ENCODE results near the gene AKAP8L. TPM values are rescaled to one million over a fixed set of nuclear protein-coding genes. Genes with fewer than 3 reads are reported as not detected.

AKAP8L gene
- total and polyA plus RNA-seq, 9 of the 15 experiments (the other 6 are each of a cell fraction or from before 2014, with no cell fraction given) = 2.4 to 116 (median 70.7) TPM

DNA sequence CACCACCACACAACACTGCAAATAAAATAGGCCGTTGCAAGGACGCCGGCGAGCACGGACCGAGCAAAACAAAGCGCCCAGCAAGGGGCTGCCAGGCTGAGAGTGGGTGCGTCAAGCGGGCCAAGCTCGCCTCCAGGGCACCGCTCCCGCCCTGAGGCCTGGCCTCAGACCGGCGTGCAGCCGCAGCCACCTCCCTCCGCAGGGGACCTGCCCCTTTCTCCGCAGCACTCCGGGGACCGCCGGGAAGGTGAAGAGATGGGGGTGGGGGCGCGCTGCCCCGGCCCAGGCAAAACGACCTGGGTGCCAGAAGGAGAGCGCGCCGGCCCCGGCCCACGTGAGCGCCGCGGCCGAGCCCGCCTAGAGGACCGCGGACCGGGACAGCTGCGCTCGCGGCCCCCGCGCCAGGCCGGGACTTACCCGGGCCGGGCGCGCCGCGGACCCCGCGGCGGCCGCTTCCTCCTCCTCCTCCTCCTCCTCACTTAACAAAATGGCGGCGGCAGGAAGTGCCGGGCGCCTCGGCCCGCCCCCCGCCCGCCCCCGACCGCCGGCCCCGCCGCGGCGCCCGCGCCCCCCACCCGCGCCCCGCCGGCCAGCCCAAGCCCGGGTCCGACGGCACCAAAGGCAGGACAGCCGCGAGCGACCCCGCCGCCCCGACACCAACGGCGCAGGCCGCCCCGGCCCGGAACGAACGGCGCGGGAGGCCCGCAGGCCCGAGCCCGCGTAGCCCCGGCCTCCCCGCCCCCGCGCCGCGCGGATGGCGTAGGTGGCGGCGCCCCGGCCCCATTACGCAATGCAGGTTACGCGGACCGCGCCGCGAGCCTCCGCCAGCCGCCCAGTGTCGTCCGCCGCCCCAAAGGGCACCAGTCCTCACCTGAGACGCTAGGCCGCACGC is 87.1 kb downstream of the AKAP8L start (continued):
- 0 out of 2 replicates have a peak, but pooled peaks have one; percentile 6 for TF ChIP-seq SMARCA4 (IDR thresholded peaks at IDR 0.05)
- TF ChIP-seq RBBP5 (IDR thresholded peaks at IDR 0.05; ENCODE audit: borderline replicate concordance, insufficient read depth, low read length, poor library complexity, severe bottlenecking) = peak; percentile 66
- TF ChIP-seq CBX1 (IDR thresholded peaks at IDR 0.05; ENCODE audit: low read depth) = no peak
- 0 out of 2 replicates have a peak, but pooled peaks have one; percentile 49 for TF ChIP-seq SRSF3 (IDR thresholded peaks at IDR 0.05; ENCODE audit: insufficient read depth, low read length)
- 0 out of 2 replicates have a peak, but pooled peaks have one; percentile 2 for TF ChIP-seq DPF2 (IDR thresholded peaks at IDR 0.05)
- TF ChIP-seq AFF4 (CRISPR knock-in tag; IDR thresholded peaks at IDR 0.05) = 0 out of 2 replicates have a peak, but pooled peaks have one; percentile 43
- TF ChIP-seq GMEB1 (CRISPR knock-in tag; IDR thresholded peaks at IDR 0.05) = peak; percentile 73
